Neural progenitor cell (in vitro differentiated cells): ENCODE results near the gene SKOR1. TPM values are rescaled to one million over a fixed set of nuclear protein-coding genes. Genes with fewer than 3 reads are reported as not detected.

ENCODE experiments used
- DNase-seq: peaks from one replicate; pipeline ENCODE4 v3.0.0-alpha.2; 2016; ENCODE audit warnings: low spot score
- H2AFZ ChIP-seq: fragments of 200-600 bp; sonication (generic); replicated peaks from 2 replicates; pipeline ENCODE4 v1.6.1; 2016; ENCODE audit warnings: antibody characterized with exemption
- H3F3A ChIP-seq: fragments of 200-600 bp; sonication (generic); 2 replicates; pipeline ENCODE4 v1.6.1; 2016; ENCODE audit warnings: antibody characterized with exemption, low read depth
- H3K27ac ChIP-seq: fragments of 200-600 bp; sonication (generic); 2 replicates; pipeline ENCODE4 v1.5.1; 2016; ENCODE audit warnings: mild to moderate bottlenecking
- H3K27me3 ChIP-seq: fragments of 200-600 bp; sonication (generic); 2 replicates; pipeline ENCODE4 v1.6.1; 2016; ENCODE audit warnings: mild to moderate bottlenecking, moderate library complexity
- H3K36me3 ChIP-seq: fragments of 200-600 bp; sonication (generic); 2 replicates; pipeline ENCODE4 v1.5.1; 2016
- H3K4me1 ChIP-seq: fragments of 200-600 bp; sonication (generic); 2 replicates; pipeline ENCODE4 v1.6.1; 2016; ENCODE audit warnings: mixed run types
- H3K4me2 ChIP-seq: fragments of 200-600 bp; sonication (generic); 2 replicates; pipeline ENCODE4 v1.6.1; 2016
- H3K4me3 ChIP-seq: fragments of 200-600 bp; sonication (generic); 2 replicates; pipeline ENCODE4 v1.5.1; 2016
- H3K79me2 ChIP-seq: fragments of 200-600 bp; sonication (generic); 2 replicates; pipeline ENCODE4 v1.6.1; 2016; ENCODE audit warnings: low read depth
- H3K9ac ChIP-seq: fragments of 200-600 bp; sonication (generic); 2 replicates; pipeline ENCODE4 v1.6.1; 2016
- H3K9me3 ChIP-seq: fragments of 200-600 bp; sonication (generic); 2 replicates; pipeline ENCODE4 v1.5.1; 2016; ENCODE audit warnings: low read depth
- H4K20me1 ChIP-seq: fragments of 200-600 bp; sonication (generic); 2 replicates; pipeline ENCODE4 v1.6.1; 2016; ENCODE audit warnings: low read depth
- H3K27ac Mint-ChIP-seq: 3 replicates; pipeline ENCODE4 v1.8.0; 2021; ENCODE audit warnings: mixed read lengths
- H3K27me3 Mint-ChIP-seq: 2 replicates; pipeline ENCODE4 v1.8.0; 2022; ENCODE audit warnings: low read depth, mild to moderate bottlenecking, inconsistent platforms, moderate library complexity, mixed read lengths; ENCODE audit not compliant: insufficient read depth
- H3K36me3 Mint-ChIP-seq: 3 replicates; pipeline ENCODE4 v1.8.0; 2021; ENCODE audit warnings: mixed read lengths
- H3K4me1 Mint-ChIP-seq: 3 replicates; pipeline ENCODE4 v1.8.0; 2021; ENCODE audit warnings: mixed read lengths
- H3K4me3 Mint-ChIP-seq: 3 replicates; pipeline ENCODE4 v1.8.0; 2021; ENCODE audit warnings: mild to moderate bottlenecking, moderate library complexity, mixed read lengths
- H3K9me3 Mint-ChIP-seq: 3 replicates; pipeline ENCODE4 v1.8.0; 2020; ENCODE audit warnings: mixed read lengths
- CTCF ChIP-seq: fragments of 200-600 bp; sonication (generic); IDR thresholded peaks from 2 replicates; pipeline ENCODE4 v1.5.1; 2017; ENCODE audit warnings: antibody characterized with exemption, mild to moderate bottlenecking
- EZH2 ChIP-seq: fragments of 200-600 bp; sonication (generic); IDR thresholded peaks from 2 replicates; pipeline ENCODE4 v1.6.1; 2017; ENCODE audit warnings: antibody characterized with exemption, mild to moderate bottlenecking, moderate library complexity
- EZH2phosphoT487 ChIP-seq: fragments of 200-600 bp; sonication (generic); IDR thresholded peaks from 2 replicates; pipeline ENCODE4 v1.6.1; 2017; ENCODE audit warnings: antibody characterized with exemption
- total RNA-seq: library from RNA; depleted of rRNA; stranded (reverse); fragments of >200 nt; gene quantifications from 2 replicates; pipeline ENCODE4 v1.2.3, GENCODE V29; 2015; ENCODE audit warnings: low replicate concordance

The SKOR1 gene
- total RNA-seq, 1 donor from 2014 or later, result 0.51 TPM

- TF ChIP-seq EZH2, result no peak
- TF ChIP-seq EZH2phosphoT487, result peak; percentile 18
- no peak for TF ChIP-seq CTCF
- peaks cover 84% of the 10 kb centered on the region for H3K27me3 ChIP-seq
- H3F3A ChIP-seq, result peaks cover 75% of the 10 kb centered on the region
- H3K9me3 Mint-ChIP-seq, result peaks cover 3% of the 10 kb centered on the region
- H3K79me2 ChIP-seq, result no peaks in the 10 kb centered on the region
- peaks cover 7% of the 10 kb centered on the region for H4K20me1 ChIP-seq
- peak overlapping the region; percentile 82 for H3K4me2 ChIP-seq
- H3K4me1 ChIP-seq, result peaks cover 47% of the 10 kb centered on the region
- peak overlapping the region; percentile 79 for H3K4me3 Mint-ChIP-seq
- H3K4me3 ChIP-seq, result peak overlapping the region; percentile 56
- H3K36me3 Mint-ChIP-seq, result no peaks in the 10 kb centered on the region
- peaks cover 72% of the 10 kb centered on the region for H3K27me3 Mint-ChIP-seq
- no peak overlapping the region for H3K9ac ChIP-seq
- H3K4me1 Mint-ChIP-seq, result peaks cover 36% of the 10 kb centered on the region
- H3K9me3 ChIP-seq, result no peaks in the 10 kb centered on the region
- no peak overlapping the region for H3K27ac ChIP-seq
- DNase-seq, result peak; percentile 48
- H3K27ac Mint-ChIP-seq, result no peak overlapping the region
- H3K36me3 ChIP-seq, result no peaks in the 10 kb centered on the region
- peak overlapping the region; percentile 91 for H2AFZ ChIP-seq
These were observed 10.8 kb downstream of the SKOR1 start for GRCh38 chr15:67836134-67836455.

- no peak overlapping the region for H3K27ac ChIP-seq
- DNase-seq, result peak; percentile 69
- peaks cover 80% of the 10 kb centered on the region for H3K27me3 ChIP-seq
- H3K4me3 Mint-ChIP-seq, result peak overlapping the region; percentile 79
- H3K4me1 ChIP-seq, result peaks cover 51% of the 10 kb centered on the region
- no peak overlapping the region for H2AFZ ChIP-seq
- peaks cover 72% of the 10 kb centered on the region for H3K27me3 Mint-ChIP-seq
- H3K9me3 Mint-ChIP-seq, result peaks cover 3% of the 10 kb centered on the region
- H3K36me3 ChIP-seq, result no peaks in the 10 kb centered on the region
- H3K79me2 ChIP-seq, result no peaks in the 10 kb centered on the region
- H3K4me3 ChIP-seq, result peak overlapping the region; percentile 56
- H3K4me1 Mint-ChIP-seq, result peaks cover 40% of the 10 kb centered on the region
- no peak overlapping the region for H3K9ac ChIP-seq
- peak overlapping the region; percentile 82 for H3K4me2 ChIP-seq
- no peak overlapping the region for H3K27ac Mint-ChIP-seq
- peaks cover 75% of the 10 kb centered on the region for H3F3A ChIP-seq
- TF ChIP-seq EZH2phosphoT487 (no peak), CTCF (peak; percentile 88), EZH2 (no peak)
- no peaks in the 10 kb centered on the region for H3K9me3 ChIP-seq
- no peaks in the 10 kb centered on the region for H3K36me3 Mint-ChIP-seq
- H4K20me1 ChIP-seq, result peaks cover 7% of the 10 kb centered on the region
These were observed 11.2 kb downstream of the SKOR1 start for GRCh38 chr15:67836477-67836876.

GRCh38 chr15:67836955-67837354 is 11.6 kb downstream of the SKOR1 start:
- H3K4me1 ChIP-seq, result peaks cover 53% of the 10 kb centered on the region
- no peak overlapping the region for H3K4me3 ChIP-seq
- no peaks in the 10 kb centered on the region for H3K36me3 ChIP-seq
- no peaks in the 10 kb centered on the region for H3K36me3 Mint-ChIP-seq
- H3K27me3 ChIP-seq, result peaks cover 75% of the 10 kb centered on the region
- H3F3A ChIP-seq, result peaks cover 74% of the 10 kb centered on the region
- no peak overlapping the region for H3K9ac ChIP-seq
- H3K79me2 ChIP-seq, result no peaks in the 10 kb centered on the region
- peaks cover 7% of the 10 kb centered on the region for H4K20me1 ChIP-seq
- no peak for DNase-seq
- no peak overlapping the region for H3K27ac Mint-ChIP-seq
- H3K4me3 Mint-ChIP-seq, result no peak overlapping the region
- peaks cover 44% of the 10 kb centered on the region for H3K4me1 Mint-ChIP-seq
- peaks cover 3% of the 10 kb centered on the region for H3K9me3 Mint-ChIP-seq
- H3K27me3 Mint-ChIP-seq, result peaks cover 68% of the 10 kb centered on the region
- no peak overlapping the region for H2AFZ ChIP-seq
- H3K4me2 ChIP-seq, result no peak overlapping the region
- no peaks in the 10 kb centered on the region for H3K9me3 ChIP-seq
- H3K27ac ChIP-seq, result no peak overlapping the region
- TF ChIP-seq EZH2phosphoT487 (no peak), CTCF (no peak), EZH2 (no peak)
